Measurements from ENCODE around the gene ZBTB46.

Gene ZBTB46

DNA sequence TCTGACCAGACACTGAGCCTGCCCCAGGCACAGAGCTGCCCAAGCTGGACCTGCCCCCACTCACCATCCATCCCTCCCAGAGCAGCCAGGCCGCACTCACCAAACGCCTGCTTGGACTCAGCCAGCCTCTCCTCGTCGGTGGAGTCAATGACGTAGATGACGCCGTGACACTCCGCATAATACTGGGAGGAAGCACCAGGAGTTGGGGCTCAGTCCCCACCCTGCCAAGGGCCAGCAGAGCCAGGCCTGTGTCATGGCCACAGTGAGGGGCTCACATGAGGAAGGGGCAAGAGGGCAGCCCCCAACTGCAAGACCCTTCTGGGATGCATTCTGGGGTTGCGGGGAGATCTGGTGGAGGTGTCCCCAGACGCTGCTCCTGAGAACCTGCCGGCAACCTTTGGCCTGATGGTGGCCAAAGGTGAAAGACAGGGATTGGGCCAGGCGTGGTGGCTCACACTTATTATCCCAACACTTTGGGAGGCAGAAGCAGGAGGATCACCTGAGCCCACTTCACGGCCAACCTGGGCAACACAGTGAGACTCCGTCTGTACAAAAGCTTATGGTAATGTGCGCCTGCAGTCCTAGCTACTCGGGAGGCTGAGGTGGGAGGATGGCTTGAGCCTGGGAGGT is 128.9 kb downstream of the ZBTB46 start:
- DNase-seq: no peak

DNA sequence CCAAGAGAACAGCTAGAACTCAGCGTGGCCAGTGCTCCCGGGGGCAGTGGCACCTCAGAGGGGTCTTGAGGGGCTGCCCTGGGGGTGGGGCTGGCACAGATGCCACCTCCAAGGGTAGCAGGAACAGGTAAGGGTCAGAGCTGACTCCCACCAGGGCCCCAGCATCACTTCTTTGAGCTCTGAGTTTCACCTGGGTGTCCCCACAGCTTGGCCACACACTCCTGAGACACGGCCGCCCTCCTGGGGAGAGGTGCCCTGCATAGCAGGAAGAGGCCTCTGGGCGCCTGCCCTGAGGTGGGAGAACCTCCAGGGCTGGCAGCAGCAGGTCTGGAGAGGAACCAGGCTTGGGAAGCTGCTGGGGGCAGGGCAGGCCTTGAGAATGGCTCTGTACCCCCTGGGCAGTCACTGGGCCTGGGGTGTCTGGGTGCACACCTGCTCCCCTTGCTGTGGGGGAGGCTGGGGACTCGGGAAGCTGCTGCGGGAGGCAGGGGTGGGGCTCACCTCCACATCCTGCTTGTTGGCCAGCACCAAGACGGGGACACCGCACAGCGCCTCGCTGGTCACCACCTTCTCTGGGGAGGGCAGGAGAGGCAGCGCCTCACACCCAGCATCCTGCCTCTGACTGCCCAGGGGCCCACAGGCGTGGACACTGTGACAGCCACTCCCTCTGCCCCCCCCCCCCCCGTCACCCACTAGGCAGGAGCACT is 129.6 kb downstream of the ZBTB46 start:
- no peak for DNase-seq

DNA sequence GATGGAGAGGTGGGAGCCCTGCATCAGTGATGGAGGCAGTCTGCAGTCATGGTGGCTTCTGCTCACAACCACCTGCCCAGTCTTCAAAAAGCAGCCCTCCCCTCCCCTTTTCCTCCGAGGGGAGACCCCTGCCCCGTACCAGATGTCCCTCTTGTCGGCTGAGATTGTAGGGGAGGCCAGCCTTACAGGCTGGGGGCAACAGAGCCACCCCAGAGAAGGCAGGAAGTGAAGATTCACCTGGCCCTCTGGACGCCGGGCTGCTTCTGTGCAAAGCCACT is 130.1 kb downstream of the ZBTB46 start:
- no peak for DNase-seq

DNA sequence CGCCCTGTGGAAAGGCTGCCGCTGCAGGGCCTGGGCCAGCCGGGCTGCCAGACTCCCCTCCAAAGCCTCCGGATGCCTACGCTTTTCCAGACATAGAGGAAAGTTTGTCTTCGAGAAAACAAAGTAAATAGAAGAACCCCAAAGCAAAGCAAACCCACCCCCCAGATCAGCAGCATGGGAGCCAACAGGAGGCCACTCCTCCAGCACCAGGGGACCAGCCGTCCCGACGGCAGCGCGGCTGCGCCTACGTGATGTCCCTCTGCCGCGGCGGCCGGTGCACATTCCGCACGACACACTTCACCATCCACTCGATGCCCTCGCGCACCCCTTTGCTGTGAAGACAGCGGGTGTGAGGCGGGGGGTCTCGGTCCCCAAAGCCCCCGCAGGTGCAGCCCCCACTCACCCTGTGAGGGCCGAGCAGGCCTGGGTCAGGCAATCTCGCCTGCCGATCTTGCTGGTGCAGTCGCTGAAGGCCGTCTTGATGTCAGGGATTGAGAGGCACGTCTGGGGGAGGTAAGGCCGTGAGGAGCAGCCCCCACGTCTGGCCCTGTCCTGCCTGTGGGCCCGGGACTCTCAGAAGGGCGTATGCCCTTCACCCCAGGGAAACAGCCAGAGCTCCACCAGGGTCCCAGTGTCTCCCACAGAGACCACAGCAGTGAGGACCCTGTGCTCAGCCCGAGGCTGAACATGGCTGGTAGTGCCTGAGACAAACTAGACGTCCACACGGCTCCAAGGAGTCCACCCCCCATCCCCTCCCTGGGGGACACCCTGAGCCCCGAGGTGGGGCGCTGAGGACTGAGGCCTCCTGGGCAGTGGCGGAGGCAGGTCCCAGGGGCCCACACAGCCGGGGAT is 130.6 kb downstream of the ZBTB46 start:
- DNase-seq: no peak

DNA sequence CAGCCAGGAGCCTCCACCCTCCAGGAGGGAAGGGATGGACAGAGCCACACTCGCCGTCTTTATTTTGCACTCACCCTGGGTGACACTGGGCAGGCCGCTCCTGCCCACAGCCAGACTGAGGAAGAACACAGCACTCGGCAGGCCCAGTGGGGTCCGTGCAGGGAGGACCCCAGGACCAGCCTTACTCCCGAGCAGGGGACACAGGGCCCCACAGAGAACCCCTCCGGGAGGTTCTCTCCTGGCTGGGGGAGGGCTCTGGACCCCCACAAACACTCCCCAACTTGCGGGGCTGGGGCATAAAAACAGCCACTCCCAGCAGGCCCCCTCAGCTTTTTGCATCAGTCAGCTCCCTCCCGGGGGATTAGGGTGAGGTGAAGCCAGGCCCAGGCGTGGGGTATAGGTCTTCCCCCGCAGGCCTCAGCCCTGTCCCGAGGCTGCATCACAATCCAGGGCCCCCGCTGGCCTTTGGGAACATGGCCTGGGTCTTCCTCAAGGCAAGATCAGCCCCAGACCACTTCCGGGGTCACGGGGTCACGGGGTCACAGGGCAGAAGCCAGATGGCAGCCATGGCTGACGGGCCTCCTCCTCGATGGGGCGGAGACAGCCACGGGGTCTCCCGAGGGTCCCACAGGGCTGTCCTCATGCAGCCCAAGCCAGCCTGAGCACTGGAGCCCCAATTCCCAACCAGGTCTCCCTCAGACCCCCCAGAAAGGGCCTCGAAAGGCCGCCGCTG is 131.4 kb downstream of the ZBTB46 start:
- DNase-seq: no peak

DNA sequence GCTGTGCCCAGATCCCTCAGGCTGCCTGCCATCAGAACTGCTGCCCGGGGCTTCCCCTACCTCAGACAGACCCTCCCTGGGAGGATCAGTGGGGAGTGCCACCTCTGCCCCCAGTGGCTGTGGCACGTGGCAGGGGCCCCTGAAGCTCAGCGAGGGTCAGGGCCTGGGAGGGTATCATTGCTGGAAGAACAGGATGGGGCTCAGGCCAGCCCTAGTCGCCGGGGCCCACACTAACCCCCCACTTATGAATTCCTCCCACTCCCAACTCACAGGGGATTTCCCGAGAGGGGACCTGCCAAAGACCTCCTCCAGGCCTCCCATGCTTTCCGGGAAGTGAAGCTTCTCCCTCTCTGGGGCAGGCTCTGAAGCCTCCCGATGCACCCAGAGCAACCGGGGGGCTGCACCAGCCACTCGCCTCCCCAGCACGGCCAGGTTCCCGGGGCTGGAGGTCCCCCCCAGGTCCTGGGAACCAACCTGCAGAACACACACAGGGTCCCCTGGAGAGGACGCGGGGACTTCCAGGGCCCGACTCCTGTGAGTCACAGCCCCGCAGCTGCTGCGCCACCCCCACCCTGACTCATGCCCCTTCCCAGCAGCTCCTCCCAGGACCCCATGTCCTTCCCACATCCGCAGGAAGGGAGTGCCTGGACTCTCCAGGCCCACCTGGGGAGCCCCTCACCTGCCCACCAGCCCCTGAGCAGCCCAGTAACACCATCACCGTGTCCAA is 132.2 kb downstream of the ZBTB46 start:
- DNase-seq: no peak

DNA sequence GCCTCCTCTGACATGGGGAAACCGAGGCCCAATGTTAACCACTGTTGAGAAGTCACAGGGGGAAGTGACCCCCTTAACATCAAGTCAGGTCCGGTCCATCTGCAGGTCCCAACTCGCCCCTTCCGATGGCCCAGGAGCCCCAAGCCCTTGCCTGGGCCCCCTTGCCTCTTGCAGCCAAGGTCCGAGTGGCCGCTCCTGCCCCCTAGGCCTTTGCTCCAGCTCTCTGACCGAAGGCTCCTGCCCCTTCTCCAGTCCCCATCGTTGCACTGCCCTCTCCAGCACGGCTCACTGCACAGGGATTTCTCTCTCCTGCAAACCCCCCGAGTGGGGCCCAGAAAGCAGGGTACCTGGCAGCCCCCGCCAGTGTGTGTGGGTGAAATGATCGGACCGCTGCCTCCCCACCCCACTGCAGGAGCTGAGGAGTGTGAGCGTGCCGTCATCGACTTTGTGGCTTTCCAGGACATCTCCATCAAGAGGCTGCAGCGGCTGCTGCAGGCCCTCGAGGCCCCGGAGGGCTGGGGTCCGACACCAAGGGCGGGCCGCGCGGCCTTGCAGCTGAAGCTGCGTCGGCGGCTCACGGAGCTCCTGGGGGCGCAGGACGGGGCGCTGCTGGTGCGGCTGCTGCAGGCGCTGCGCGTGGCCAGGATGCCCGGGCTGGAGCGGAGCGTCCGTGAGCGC is 133.1 kb downstream of the ZBTB46 start:
- no peak for DNase-seq

DNA sequence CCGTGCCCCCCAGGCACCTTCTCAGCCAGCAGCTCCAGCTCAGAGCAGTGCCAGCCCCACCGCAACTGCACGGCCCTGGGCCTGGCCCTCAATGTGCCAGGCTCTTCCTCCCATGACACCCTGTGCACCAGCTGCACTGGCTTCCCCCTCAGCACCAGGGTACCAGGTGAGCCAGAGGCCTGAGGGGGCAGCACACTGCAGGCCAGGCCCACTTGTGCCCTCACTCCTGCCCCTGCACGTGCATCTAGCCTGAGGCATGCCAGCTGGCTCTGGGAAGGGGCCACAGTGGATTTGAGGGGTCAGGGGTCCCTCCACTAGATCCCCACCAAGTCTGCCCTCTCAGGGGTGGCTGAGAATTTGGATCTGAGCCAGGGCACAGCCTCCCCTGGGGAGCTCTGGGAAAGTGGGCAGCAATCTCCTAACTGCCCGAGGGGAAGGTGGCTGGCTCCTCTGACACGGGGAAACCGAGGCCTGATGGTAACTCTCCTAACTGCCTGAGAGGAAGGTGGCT is 133.7 kb downstream of the ZBTB46 start:
- no peak for DNase-seq

DNA sequence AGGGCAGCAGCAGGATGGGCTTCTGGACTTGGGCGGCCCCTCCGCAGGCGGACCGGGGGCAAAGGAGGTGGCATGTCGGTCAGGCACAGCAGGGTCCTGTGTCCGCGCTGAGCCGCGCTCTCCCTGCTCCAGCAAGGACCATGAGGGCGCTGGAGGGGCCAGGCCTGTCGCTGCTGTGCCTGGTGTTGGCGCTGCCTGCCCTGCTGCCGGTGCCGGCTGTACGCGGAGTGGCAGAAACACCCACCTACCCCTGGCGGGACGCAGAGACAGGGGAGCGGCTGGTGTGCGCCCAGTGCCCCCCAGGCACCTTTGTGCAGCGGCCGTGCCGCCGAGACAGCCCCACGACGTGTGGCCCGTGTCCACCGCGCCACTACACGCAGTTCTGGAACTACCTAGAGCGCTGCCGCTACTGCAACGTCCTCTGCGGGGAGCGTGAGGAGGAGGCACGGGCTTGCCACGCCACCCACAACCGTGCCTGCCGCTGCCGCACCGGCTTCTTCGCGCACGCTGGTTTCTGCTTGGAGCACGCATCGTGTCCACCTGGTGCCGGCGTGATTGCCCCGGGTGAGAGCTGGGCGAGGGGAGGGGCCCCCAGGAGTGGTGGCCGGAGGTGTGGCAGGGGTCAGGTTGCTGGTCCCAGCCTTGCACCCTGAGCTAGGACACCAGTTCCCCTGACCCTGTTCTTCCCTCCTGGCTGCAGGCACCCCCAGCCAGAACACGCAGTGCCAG is 134.3 kb downstream of the ZBTB46 start, which contains the start of gene TNFRSF6B:
TNFRSF6B (plus strand) TSS at position 25 of the 729 bp plus-strand sequence; CDS start at position 141, 116 bp downstream.
- DNase-seq: peak; percentile 43

DNA sequence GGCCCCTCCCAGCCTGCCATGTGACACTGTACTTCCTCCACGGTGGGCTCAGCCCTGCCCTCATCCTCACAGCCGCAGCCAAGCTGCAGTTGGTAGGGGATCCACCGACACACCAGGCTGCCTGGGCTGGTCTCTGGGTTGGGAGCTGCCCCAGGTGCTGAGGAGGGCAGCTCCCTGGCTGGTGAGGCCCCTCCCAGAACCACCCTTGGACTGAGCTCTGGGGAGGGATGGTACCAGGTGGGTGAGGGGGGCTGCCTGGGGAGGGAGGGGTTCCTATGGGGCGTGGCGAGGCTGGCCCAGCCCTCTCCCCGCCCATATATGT is 134.8 kb downstream of the ZBTB46 start:
- DNase-seq: no peak

DNA sequence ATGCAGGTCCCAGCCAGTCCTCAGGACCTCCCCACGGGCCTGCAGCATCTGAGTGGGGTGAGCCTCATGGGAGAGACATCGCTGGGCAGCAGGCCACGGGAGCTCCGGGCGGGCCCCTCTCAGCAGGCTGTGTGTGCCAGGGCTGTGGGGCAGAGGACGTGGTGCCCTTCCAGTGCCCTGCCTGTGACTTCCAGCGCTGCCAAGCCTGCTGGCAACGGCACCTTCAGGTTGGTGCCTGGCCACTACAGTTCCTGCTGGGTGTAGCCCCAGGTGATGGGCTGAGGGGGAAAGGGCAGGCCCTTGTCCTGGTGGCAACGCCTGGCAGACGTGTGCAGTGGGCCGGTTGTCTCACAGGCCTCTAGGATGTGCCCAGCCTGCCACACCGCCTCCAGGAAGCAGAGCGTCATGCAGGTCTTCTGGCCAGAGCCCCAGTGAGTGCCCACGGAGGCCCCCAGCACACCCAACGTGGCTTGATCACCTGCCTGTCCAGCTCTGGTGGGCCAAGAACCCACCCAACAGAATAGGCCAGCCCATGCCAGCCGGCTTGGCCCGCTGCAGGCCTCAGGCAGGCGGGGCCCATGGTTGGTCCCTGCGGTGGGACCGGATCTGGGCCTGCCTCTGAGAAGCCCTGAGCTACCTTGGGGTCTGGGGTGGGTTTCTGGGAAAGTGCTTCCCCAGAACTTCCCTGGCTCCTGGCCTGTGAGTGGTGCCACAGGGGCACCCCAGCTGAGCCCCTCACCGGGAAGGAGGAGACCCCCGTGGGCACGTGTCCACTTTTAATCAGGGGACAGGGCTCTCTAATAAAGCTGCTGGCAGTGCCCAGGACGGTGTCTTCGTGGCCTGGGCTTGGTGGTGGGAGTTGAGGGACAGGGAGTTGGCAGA is 135.4 kb downstream of the ZBTB46 start:
- no peak for DNase-seq

DNA sequence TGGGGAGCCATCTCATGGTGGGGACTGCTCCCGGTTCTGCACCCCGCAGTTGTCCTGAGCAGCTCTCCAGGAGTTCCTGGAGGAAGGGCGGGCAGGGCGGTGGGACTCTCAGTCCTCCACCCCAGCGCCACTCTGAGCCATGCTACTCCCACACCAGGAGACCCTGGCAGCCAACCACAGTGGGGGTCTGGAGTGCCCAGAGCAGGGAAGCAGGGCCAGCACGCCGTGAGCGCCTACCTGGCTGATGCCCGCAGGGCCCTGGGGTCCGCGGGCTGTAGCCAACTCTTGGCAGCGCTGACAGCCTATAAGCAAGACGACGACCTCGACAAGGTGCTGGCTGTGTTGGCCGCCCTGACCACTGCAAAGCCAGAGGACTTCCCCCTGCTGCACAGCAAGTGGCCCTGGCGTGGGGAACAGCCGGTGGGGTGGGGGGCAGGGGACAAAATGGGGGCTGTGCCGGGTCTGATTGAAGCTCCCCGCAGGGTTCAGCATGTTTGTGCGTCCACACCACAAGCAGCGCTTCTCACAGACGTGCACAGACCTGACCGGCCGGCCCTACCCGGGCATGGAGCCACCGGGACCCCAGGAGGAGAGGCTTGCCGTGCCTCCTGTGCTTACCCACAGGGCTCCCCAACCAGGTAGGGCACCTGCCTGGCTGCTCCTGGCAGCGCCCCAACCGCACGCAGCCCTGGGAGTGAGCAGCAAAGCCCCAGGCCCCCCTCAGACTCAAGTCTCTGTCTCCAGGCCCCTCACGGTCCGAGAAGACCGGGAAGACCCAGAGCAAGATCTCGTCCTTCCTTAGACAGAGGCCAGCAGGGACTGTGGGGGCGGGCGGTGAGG is 136.3 kb downstream of the ZBTB46 start:
- DNase-seq: no peak

DNA sequence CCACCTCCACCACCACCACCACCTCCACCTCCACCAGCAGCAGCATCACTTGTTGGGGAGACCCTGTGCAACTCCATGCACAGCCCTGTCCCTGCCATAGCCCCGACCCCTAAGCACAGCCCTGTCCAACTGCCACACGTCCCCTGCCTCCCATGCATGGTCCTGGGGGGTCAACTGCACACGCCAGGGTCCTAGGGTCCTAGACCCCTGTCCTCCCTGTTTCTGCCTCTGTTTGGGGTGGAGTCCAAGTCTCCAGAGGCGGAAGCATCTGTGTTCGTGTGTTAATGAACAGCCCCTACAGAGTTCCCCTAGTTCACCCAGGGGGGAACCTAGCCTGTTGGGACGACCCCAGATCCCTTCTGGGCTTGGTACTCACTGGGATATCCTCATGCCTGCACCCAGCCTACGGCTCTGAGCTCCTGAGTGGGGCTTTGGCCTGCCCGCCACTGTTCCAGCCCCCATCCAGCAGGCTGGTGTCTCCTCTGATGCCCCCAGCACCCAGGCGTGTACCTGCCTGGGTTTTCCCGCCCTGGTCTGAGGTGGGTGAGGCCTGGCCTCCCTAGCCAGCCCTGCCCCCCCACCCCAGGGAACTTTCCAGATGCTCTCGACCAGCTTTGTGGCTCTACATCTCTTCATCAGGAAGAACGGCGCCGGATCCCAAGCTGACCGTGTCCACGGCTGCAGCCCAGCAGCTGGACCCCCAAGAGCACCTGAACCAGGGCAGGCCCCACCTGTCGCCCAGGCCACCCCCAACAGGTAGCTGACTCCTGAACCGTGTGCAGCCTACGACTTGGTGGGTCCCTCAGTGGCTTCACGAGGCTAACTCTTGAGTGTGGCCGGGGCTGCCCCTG is 137.1 kb downstream of the ZBTB46 start:
- no peak for DNase-seq

Data from retina (tissue), 1 donor.